K562 (cell line): ENCODE measurements around the gene INTS6. TPM values are rescaled to one million over a fixed set of nuclear protein-coding genes. Genes with fewer than 3 reads are reported as not detected.

Experiments used
- ATAC-seq: fragments of 200-7000 bp; cut with Tn5 transposase; 3 replicates; pipeline ENCODE4 v1.9.1; 2020; ENCODE audit warnings: moderate library complexity
- BruUV-seq: library from RNA; stranded (reverse); fragments of 400-500 nt; replicated peaks from 2 replicates; lab custom pipeline; 2021; lab: Mats Ljungman, UMichigan
- CTCF ChIA-PET: fragments of 300-600 bp; formaldehyde crosslinking; extraction: SDS; loops from one replicate; lab custom pipeline; 2021; ENCODE audit warnings: low intra/inter-chr PET ratio; lab: Yijun Ruan, JAX
- POLR2A ChIA-PET: fragments of 300-600, 350-650 bp; sonication (Branson Sonifier 250); formaldehyde crosslinking; extraction: SDS; loops from one replicate; lab custom pipeline; 2021; ENCODE audit warnings: antibody characterized with exemption, inconsistent platforms; lab: Yijun Ruan, JAX
- DNase-seq, 4 experiments: peaks; one replicate each; pipeline versions ENCODE4 v3.0.0 to v3.0.0-alpha.2; 2011 to 2018; ENCODE audit warnings: low spot score in 3 of 4, mixed read lengths in 3 of 4; ENCODE audit errors: extremely low read depth in 1 of 4
- FAIRE-seq: peaks from 2 replicates; lab custom pipeline; 2011; peaks lifted over from hg19 to GRCh38; lab: Jason Lieb, UNC
- H2AFZ ChIP-seq: 2 replicates; pipeline ENCODE4 v1.6.0; 2011; ENCODE audit warnings: low read depth, low read length, control low read depth, inconsistent platforms
- H3K27ac ChIP-seq: fragments of 200-600 bp; 3 replicates; pipeline ENCODE4 v1.8.0; 2011; ENCODE audit warnings: low read depth, mild to moderate bottlenecking, control low read depth, inconsistent platforms, low read length, moderate library complexity, mixed read lengths; ENCODE audit errors: extremely low read depth
- H3K27me3 ChIP-seq, 2 experiments: fragments of 300-600 bp in 1 of 2; 2 replicates in 1 of 2; 3 replicates in 1 of 2; pipeline versions ENCODE4 v1.6.0 to v1.8.0; 2011; ENCODE audit warnings: inconsistent platforms in 2 of 2, low read length in 2 of 2, mild to moderate bottlenecking in 1 of 2, mixed read lengths in 1 of 2, moderate library complexity in 1 of 2; ENCODE audit not compliant: control insufficient read depth in 2 of 2, insufficient read depth in 2 of 2
- H3K36me3 ChIP-seq: fragments of 300-600 bp; 3 replicates; pipeline ENCODE4 v1.8.0; 2011; ENCODE audit warnings: mild to moderate bottlenecking, low read length, inconsistent platforms; ENCODE audit not compliant: control insufficient read depth, insufficient read depth
- H3K4me1 ChIP-seq, 2 experiments: fragments of 200-600 bp in 1 of 2; replicated peaks in 1 of 2; 2 replicates in 1 of 2; 3 replicates in 1 of 2; pipeline versions ENCODE4 v1.5.1 to v1.8.0; 2011; ENCODE audit warnings: inconsistent platforms in 2 of 2, low read length in 2 of 2, mild to moderate bottlenecking in 1 of 2, mixed read lengths in 1 of 2, moderate library complexity in 1 of 2; ENCODE audit not compliant: control insufficient read depth in 2 of 2, insufficient read depth in 2 of 2
- H3K4me2 ChIP-seq: 2 replicates; pipeline ENCODE4 v1.6.1; 2011; ENCODE audit warnings: low read length, control low read depth, inconsistent platforms, mixed read lengths; ENCODE audit not compliant: insufficient read depth
- H3K4me3 ChIP-seq: fragments of 200-600 bp; sonication (generic), shearing (Covaris generic); 2 replicates; pipeline ENCODE4 v1.5.1; 2016; ENCODE audit warnings: control low read depth, inconsistent platforms
- H3K79me2 ChIP-seq: fragments of 200-600 bp; 3 replicates; pipeline ENCODE4 v1.8.0; 2011; ENCODE audit warnings: low read length, inconsistent platforms; ENCODE audit not compliant: control insufficient read depth, insufficient read depth
- H3K9ac ChIP-seq, 2 experiments: 2 replicates each; pipeline versions ENCODE4 v1.6.0 to v1.6.1; 2011; ENCODE audit warnings: low read depth in 2 of 2, low read length in 2 of 2, control low read depth in 1 of 2, inconsistent platforms in 1 of 2, mild to moderate bottlenecking in 1 of 2, mixed read lengths in 1 of 2; ENCODE audit not compliant: insufficient read depth in 1 of 2
- H3K9me1 ChIP-seq: one replicate; pipeline ENCODE4 v1.6.0; 2011; ENCODE audit warnings: inconsistent platforms, mild to moderate bottlenecking, low read length, moderate library complexity; ENCODE audit not compliant: control insufficient read depth, insufficient read depth
- H3K9me3 ChIP-seq: replicated peaks from 2 replicates; pipeline ENCODE4 v1.5.1; 2011; ENCODE audit warnings: low read depth, low read length, inconsistent platforms; ENCODE audit not compliant: control insufficient read depth, insufficient read depth
- H4K20me1 ChIP-seq: replicated peaks from 2 replicates; pipeline ENCODE4 v1.6.1; 2011; ENCODE audit warnings: low read length, inconsistent platforms, mixed read lengths; ENCODE audit not compliant: control insufficient read depth, insufficient read depth
- ATF3 ChIP-seq, 2 experiments: fragments of 450-650 bp in 1 of 2; sonication (generic) in 1 of 2; formaldehyde crosslinking in 1 of 2; IDR thresholded peaks in 1 of 2; conservative IDR thresholded peaks in 1 of 2; 2 replicates each; pipeline versions ENCODE4 v1.6.1 to v1.8.1; 2016 to 2023; ENCODE audit warnings: mild to moderate bottlenecking in 2 of 2, moderate library complexity in 2 of 2, inconsistent platforms in 1 of 2, missing genetic modification reagents in 1 of 2
- FUS ChIP-seq: fragments of 200-400 bp; formaldehyde crosslinking; optimal IDR thresholded peaks from 2 replicates; pipeline ENCODE3; 2017; ENCODE audit warnings: low read depth, low read length
- IFI16 ChIP-seq: fragments of 250-450 bp; sonication (Bioruptor Pico); IDR thresholded peaks from 2 replicates; pipeline ENCODE4 v2.1.2; 2022; ENCODE audit warnings: mild to moderate bottlenecking, inconsistent platforms
- KAT2B ChIP-seq: IDR thresholded peaks from one replicate; pipeline ENCODE4 v1.6.1; 2012; ENCODE audit warnings: low read depth, mild to moderate bottlenecking, control low read depth, inconsistent platforms, low read length, moderate library complexity
- RAD21 ChIP-seq, 2 experiments: fragments of 250-450 bp in 1 of 2; fragments of 450-650 bp in 1 of 2; sonication (Bioruptor Pico) in 1 of 2; formaldehyde crosslinking in 1 of 2; IDR thresholded peaks in 1 of 2; conservative IDR thresholded peaks in 1 of 2; 2 replicates each; pipeline versions ENCODE4 v1.4.0 to v1.8.0; 2020 to 2022; ENCODE audit warnings: mild to moderate bottlenecking in 2 of 2, moderate library complexity in 1 of 2
- RFX5 ChIP-seq: IDR thresholded peaks from 2 replicates; pipeline ENCODE4 v1.6.1; 2011; ENCODE audit warnings: low read depth, mild to moderate bottlenecking, improper control_type of control experiment, low read length
- YY1 ChIP-seq, 3 experiments: IDR thresholded peaks; 2 replicates each; pipeline ENCODE4 v1.6.1; 2011; ENCODE audit warnings: low read length in 2 of 3, mild to moderate bottlenecking in 2 of 3, moderate library complexity in 2 of 3, borderline replicate concordance in 1 of 3, control low read depth in 1 of 3, low read depth in 1 of 3; ENCODE audit not compliant: insufficient read depth in 3 of 3, insufficient replicate concordance in 2 of 3, control insufficient read depth in 1 of 3, insufficient read length in 1 of 3; ENCODE audit errors: extremely low read depth in 1 of 3
- ZBTB40 ChIP-seq, 2 experiments: fragments of 450-650 bp in 1 of 2; sonication (generic) in 1 of 2; formaldehyde crosslinking in 1 of 2; IDR thresholded peaks; 2 replicates each; pipeline versions ENCODE4 v1.7.1 to v1.9.0; 2016 to 2022; ENCODE audit warnings: inconsistent platforms in 1 of 2, mild to moderate bottlenecking in 1 of 2, missing genetic modification reagents in 1 of 2
- ZNF785 ChIP-seq: fragments of 250-450 bp; sonication (Bioruptor Pico); IDR thresholded peaks from 2 replicates; pipeline ENCODE4 v1.4.0; 2020; ENCODE audit warnings: mild to moderate bottlenecking
- WGBS: fragments of 100-300 bp; shearing (Covaris generic); methylation state at CpG from one replicate; pipeline ENCODE4 v1.1.6; 2016; ENCODE audit warnings: low coverage, mixed read lengths; ENCODE audit not compliant: insufficient coverage; ENCODE audit errors: missing lambda C conversion rate; 5-methylcytosine and 5-hydroxymethylcytosine counted together
- in situ Hi-C: fragments of 300-500 bp; cut with MboI; formaldehyde crosslinking; loops from 4 replicates; pipeline ENCODE4 v1.15.0; 2018; ENCODE audit warnings: inconsistent platforms, mixed read lengths
- intact Hi-C: fragments of 100-400 bp; cut with micrococcal nuclease; formaldehyde crosslinking; loops from 2 replicates; pipeline ENCODE4 v1.14.2; 2022
- polyA plus RNA-seq, 8 experiments: library from polyadenylated mRNA; depleted of rRNA in 4 of 8; stranded (reverse) in 5 of 8; unstranded in 3 of 8; fragments of >200 nt; fragmentation: Nextera tagmentation in 2 of 8; fragmentation: Illumina TruSeq in 1 of 8; extraction: Ambion mirVana in 2 of 8; extraction: Trizol in 1 of 8; gene quantifications; 2 replicates each; pipeline versions ENCODE4 v1.2.1 to v1.2.3, GENCODE V29; 2011 to 2014; ENCODE audit warnings: inconsistent platforms in 1 of 8, missing spikeins in 1 of 8
- total RNA-seq, 7 experiments: library from RNA; depleted of rRNA in 6 of 7; stranded (reverse); fragments of >200 nt in 6 of 7; fragmentation: Illumina TruSeq in 2 of 7; extraction: Trizol in 2 of 7; gene quantifications; 2 replicates each; pipeline versions ENCODE4 v1.2.1 to v1.2.3, GENCODE V29; 2011 to 2021; ENCODE audit warnings: low replicate concordance in 1 of 7

The INTS6 gene
- total and polyA plus RNA-seq, 9 of the 15 experiments (the other 6 are each of a cell fraction or from before 2014, with no cell fraction given) = 3.7 to 29.8 (median 16.1) TPM

- Histone ChIP-seq H2AFZ (no peak overlapping the region), H3K27me3 (0 out of 5 replicates have a peak, but pooled peaks cover 0 to 5% of the 10 kb centered on the region in 2 experiments), H3K4me3 (no peak overlapping the region), H3K27ac (no peak overlapping the region), H3K79me2 (no peaks in the 10 kb centered on the region), H3K4me1 (no peaks in the 10 kb centered on the region; a peak in 1 of 5 replicates), H3K36me3 (no peaks in the 10 kb centered on the region), H3K9me1 (no peaks in the 10 kb centered on the region), H3K9ac (no peak overlapping the region), H4K20me1 (no peaks in the 10 kb centered on the region), H3K9me3 (no peaks in the 10 kb centered on the region), H3K4me2 (no peak overlapping the region)
- 0% methylated on average over 2 of the region's 2 CpGs for WGBS
- ATAC-seq (no peak), DNase-seq (no peak), FAIRE-seq (no peak)
- ChIA-PET POLR2A (interaction anchor here (0.8 to 2.0 kb wide), 2 partner anchors 12 to 23 kb away, joined by 3 to 11 read pairs; partner anchors contain the start of gene INTS6), CTCF (no interaction called here)
- BruUV-seq = no TSS peak
- in situ Hi-C loops = no loop called here
- intact Hi-C loops = no loop called here
- TF ChIP-seq ZNF785 (CRISPR knock-in tag) (no peak), RAD21 (CRISPR knock-in tag; conservative IDR thresholded peaks at IDR 0.05 in 1 of 2, IDR thresholded peaks at IDR 0.05 in 1 of 2) (no peak), IFI16 (CRISPR knock-in tag) (no peak), YY1 (IDR thresholded peaks at IDR 0.05; ENCODE audit: borderline replicate concordance in 1 of 3, control insufficient read depth in 1 of 3, extremely low read depth in 1 of 3, insufficient read depth in 3 of 3, insufficient read length in 1 of 3, insufficient replicate concordance in 2 of 3, low read depth in 1 of 3, low read length in 2 of 3) (no peak), RFX5 (no peak), FUS (no peak), ZBTB40 (IDR thresholded peaks at IDR 0.05) (no peak), ZBTB40 (CRISPR knock-in tag; IDR thresholded peaks at IDR 0.05) (no peak), KAT2B (no peak), ATF3 (IDR thresholded peaks at IDR 0.05) (no peak), ATF3 (CRISPR knock-in tag; conservative IDR thresholded peaks at IDR 0.05) (no peak)
Measured at GRCh38 chr13:51475727-51476501, 23.1 kb upstream of the INTS6 start.
